ENCODE measurements around the gene AQP6.

The AQP6 gene

GRCh38 chr12:49972641-49973360 lies at the start of gene AQP6:
Gene AQP6 (plus strand): TSS chr12:49972947. CDS start chr12:49973174, 227 bp downstream.
- DNase-seq, result no peak

- no peak for DNase-seq
Observed at GRCh38 chr12:49923035-49923644, 49.6 kb upstream of the AQP6 start.

- DNase-seq, result no peak
Observed at GRCh38 chr12:49923880-49924556, 48.7 kb upstream of the AQP6 start.

GRCh38 chr12:49924628-49925246 lies 48.0 kb upstream of the AQP6 start:
- DNase-seq, result no peak

- DNase-seq, result no peak
Observed at GRCh38 chr12:49925433-49926204, 47.1 kb upstream of the AQP6 start.

GRCh38 chr12:49928471-49928870 lies 44.3 kb upstream of the AQP6 start:
- DNase-seq, result no peak

- DNase-seq, result no peak
Observed at GRCh38 chr12:49929581-49929980, 43.2 kb upstream of the AQP6 start.

GRCh38 chr12:49930515-49931288 lies 42.0 kb upstream of the AQP6 start:
- DNase-seq, result no peak

GRCh38 chr12:49932023-49932422 lies 40.7 kb upstream of the AQP6 start:
- no peak for DNase-seq

GRCh38 chr12:49932533-49933130 lies 40.1 kb upstream of the AQP6 start:
- DNase-seq, result no peak

GRCh38 chr12:49933796-49934195 lies 39.0 kb upstream of the AQP6 start:
- DNase-seq, result no peak

- DNase-seq, result no peak
Observed at GRCh38 chr12:49934505-49934904, 38.2 kb upstream of the AQP6 start.

- DNase-seq, result no peak
Observed at GRCh38 chr12:49936925-49937324, 35.8 kb upstream of the AQP6 start.

- DNase-seq, result no peak
Observed at GRCh38 chr12:49937639-49938300, 35.0 kb upstream of the AQP6 start.

- DNase-seq, result no peak
Observed at GRCh38 chr12:49939307-49939706, 33.4 kb upstream of the AQP6 start.

GRCh38 chr12:49939707-49940106 lies 33.0 kb upstream of the AQP6 start:
- DNase-seq, result no peak

- DNase-seq, result no peak
Observed at GRCh38 chr12:49941556-49942511, 30.9 kb upstream of the AQP6 start.

GRCh38 chr12:49942512-49942893 lies 30.2 kb upstream of the AQP6 start:
- no peak for DNase-seq

- DNase-seq, result no peak
Observed at GRCh38 chr12:49942921-49943624, 29.7 kb upstream of the AQP6 start.

Data from hematopoietic multipotent progenitor cell treated with erythropoietin and hydrocortisone succinate and interleukin-3 and kit ligand, for 4 days (in vitro differentiated cells).